GM21360 (cell line): ENCODE results near the gene PDXDC1.
"Not testable (repeated sequence)": the region's sequence is repeated elsewhere in the genome, so short reads cannot be mapped to it uniquely, and the experiment has no call there.

ENCODE experiments used
- ATAC-seq: cut with Tn5 transposase; IDR thresholded peaks from one replicate; pipeline ENCODE4 v1.9.1; 2021; ENCODE audit warnings: mild to moderate bottlenecking, moderate library complexity; ENCODE audit not compliant: unreplicated experiment

The PDXDC1 gene

GRCh38 chr16:14973785-14974322, 972 bp upstream of the PDXDC1 start:
- not testable (repeated sequence) for ATAC-seq

GRCh38 chr16:14974331-14974655, 533 bp upstream of the PDXDC1 start:
- ATAC-seq, result not testable (repeated sequence)

GRCh38 chr16:14975418-14976194, 780 bp downstream of the PDXDC1 start:
- not testable (repeated sequence) for ATAC-seq

- ATAC-seq, result not testable (repeated sequence)
Observed at GRCh38 chr16:14976971-14977736, 2.3 kb downstream of the PDXDC1 start.

GRCh38 chr16:14978281-14978680, 3.5 kb downstream of the PDXDC1 start:
- not testable (repeated sequence) for ATAC-seq

- not testable (repeated sequence) for ATAC-seq
Observed at GRCh38 chr16:14978908-14979307, 4.1 kb downstream of the PDXDC1 start.

GRCh38 chr16:14981234-14981633, 6.4 kb downstream of the PDXDC1 start:
- ATAC-seq, result not testable (repeated sequence)

GRCh38 chr16:14982521-14982920, 7.7 kb downstream of the PDXDC1 start:
- ATAC-seq, result not testable (repeated sequence)

- not testable (repeated sequence) for ATAC-seq
Observed at GRCh38 chr16:14988092-14988491, 13.3 kb downstream of the PDXDC1 start.

- not testable (repeated sequence) for ATAC-seq
Observed at GRCh38 chr16:14988661-14989191, 13.9 kb downstream of the PDXDC1 start.

GRCh38 chr16:14989291-14990281, 14.8 kb downstream of the PDXDC1 start:
- not testable (repeated sequence) for ATAC-seq

- not testable (repeated sequence) for ATAC-seq
Observed at GRCh38 chr16:14993277-14994151, 18.7 kb downstream of the PDXDC1 start.

GRCh38 chr16:14996702-14997101, 21.9 kb downstream of the PDXDC1 start:
- not testable (repeated sequence) for ATAC-seq

- ATAC-seq, result not testable (repeated sequence)
Observed at GRCh38 chr16:14998300-14998699, 23.5 kb downstream of the PDXDC1 start.

GRCh38 chr16:14999845-15000244, 25.0 kb downstream of the PDXDC1 start:
- ATAC-seq, result not testable (repeated sequence)

GRCh38 chr16:15002448-15002847, 27.6 kb downstream of the PDXDC1 start:
- ATAC-seq, result not testable (repeated sequence)

- not testable (repeated sequence) for ATAC-seq
Observed at GRCh38 chr16:15005357-15006132, 30.7 kb downstream of the PDXDC1 start.

- ATAC-seq, result not testable (repeated sequence)
Observed at GRCh38 chr16:15008647-15009046, 33.8 kb downstream of the PDXDC1 start.
